H9 (cell line): ENCODE measurements around the gene CYP27A1. TPM values are rescaled to one million over a fixed set of nuclear protein-coding genes. Genes with fewer than 3 reads are reported as not detected.

Source experiments
- DNase-seq: peaks from one replicate; pipeline ENCODE4 v3.0.0-alpha.2; 2017
- H2AFZ ChIP-seq: one replicate; pipeline ENCODE4 v1.6.1; 2013; ENCODE audit warnings: mild to moderate bottlenecking, low read length, control low read depth, moderate library complexity
- H2AK5ac ChIP-seq: 2 replicates; pipeline ENCODE4 v1.6.1; 2013; ENCODE audit warnings: low read length, control low read depth, mixed read lengths; ENCODE audit not compliant: insufficient read length
- H2BK120ac ChIP-seq: one replicate; pipeline ENCODE4 v1.6.1; 2013; ENCODE audit warnings: low read depth, mild to moderate bottlenecking, low read length, control low read depth, inconsistent platforms; ENCODE audit not compliant: poor library complexity, severe bottlenecking
- H2BK12ac ChIP-seq: 2 replicates; pipeline ENCODE4 v1.6.1; 2013; ENCODE audit warnings: low read length, control low read depth, mixed read lengths, low read depth; ENCODE audit not compliant: insufficient read length
- H2BK15ac ChIP-seq: 2 replicates; pipeline ENCODE4 v1.6.1; 2013; ENCODE audit warnings: low read depth, low read length, control low read depth
- H2BK20ac ChIP-seq: one replicate; pipeline ENCODE4 v1.6.1; 2013; ENCODE audit warnings: low read depth, mild to moderate bottlenecking, low read length, control low read depth, inconsistent platforms; ENCODE audit not compliant: poor library complexity, severe bottlenecking
- H2BK5ac ChIP-seq: 2 replicates; pipeline ENCODE4 v1.6.1; 2013; ENCODE audit warnings: low read length, control low read depth, mixed read lengths; ENCODE audit not compliant: insufficient read length
- H3K14ac ChIP-seq: 2 replicates; pipeline ENCODE4 v1.6.1; 2013; ENCODE audit warnings: low read length, control low read depth; ENCODE audit not compliant: insufficient read depth
- H3K18ac ChIP-seq: 2 replicates; pipeline ENCODE4 v1.6.1; 2013; ENCODE audit warnings: low read depth, mild to moderate bottlenecking, mixed read lengths, low read length, control low read depth; ENCODE audit not compliant: insufficient read length
- H3K23ac ChIP-seq: 2 replicates; pipeline ENCODE4 v1.6.1; 2013; ENCODE audit warnings: low read length, control low read depth, mixed read lengths, low read depth; ENCODE audit not compliant: insufficient read length
- H3K23me2 ChIP-seq: 2 replicates; pipeline ENCODE4 v1.6.1; 2013; ENCODE audit warnings: low read depth, mild to moderate bottlenecking, mixed read lengths, low read length, control low read depth; ENCODE audit not compliant: insufficient read length, poor library complexity, severe bottlenecking
- H3K27ac ChIP-seq: 2 replicates; pipeline ENCODE4 v1.5.1; 2013; ENCODE audit warnings: low read length, control low read depth, mixed read lengths, low read depth; ENCODE audit not compliant: insufficient read length
- H3K27me3 ChIP-seq: 2 replicates; pipeline ENCODE4 v1.6.1; 2013; ENCODE audit warnings: low read length, control low read depth, inconsistent platforms; ENCODE audit not compliant: insufficient read depth
- H3K4ac ChIP-seq: 2 replicates; pipeline ENCODE4 v1.6.1; 2013; ENCODE audit warnings: low read depth, mild to moderate bottlenecking, control low read depth, inconsistent platforms, low read length, moderate library complexity
- H3K4me1 ChIP-seq: 2 replicates; pipeline ENCODE4 v1.6.1; 2013; ENCODE audit warnings: low read length, control low read depth, inconsistent platforms; ENCODE audit not compliant: insufficient read depth
- H3K4me2 ChIP-seq: 2 replicates; pipeline ENCODE4 v1.6.1; 2013; ENCODE audit warnings: low read length, control low read depth, mixed read lengths; ENCODE audit not compliant: insufficient read length, insufficient read depth
- H3K56ac ChIP-seq: 2 replicates; pipeline ENCODE4 v1.6.1; 2013; ENCODE audit warnings: low read depth, mild to moderate bottlenecking, mixed read lengths, low read length, control low read depth; ENCODE audit not compliant: insufficient read length
- H3K79me1 ChIP-seq: 2 replicates; pipeline ENCODE4 v1.6.1; 2013; ENCODE audit warnings: low read depth, mild to moderate bottlenecking, moderate library complexity, low read length, control low read depth, inconsistent platforms; ENCODE audit not compliant: insufficient read depth, poor library complexity, severe bottlenecking
- H3K79me2 ChIP-seq: 2 replicates; pipeline ENCODE4 v1.6.1; 2013; ENCODE audit warnings: low read length, control low read depth, inconsistent platforms; ENCODE audit not compliant: insufficient read depth
- H3K9ac ChIP-seq: 2 replicates; pipeline ENCODE4 v1.6.1; 2013; ENCODE audit warnings: low read length, control low read depth, mixed read lengths; ENCODE audit not compliant: insufficient read length; ENCODE audit errors: extremely low read depth
- H3K9me3 ChIP-seq: one replicate; pipeline ENCODE4 v1.6.1; 2013; ENCODE audit warnings: low read depth, low read length, inconsistent platforms; ENCODE audit not compliant: control insufficient read depth
- H3T11ph ChIP-seq: one replicate; pipeline ENCODE4 v1.6.1; 2013; ENCODE audit warnings: mild to moderate bottlenecking, low read length, control low read depth, inconsistent platforms
- H4K20me1 ChIP-seq: one replicate; pipeline ENCODE4 v1.6.1; 2013; ENCODE audit not compliant: control insufficient read depth, insufficient read length, insufficient read depth
- H4K5ac ChIP-seq: 2 replicates; pipeline ENCODE4 v1.6.1; 2013; ENCODE audit warnings: low read depth, mild to moderate bottlenecking, mixed read lengths, low read length, control low read depth; ENCODE audit not compliant: insufficient read length
- H4K8ac ChIP-seq: replicated peaks from 2 replicates; pipeline ENCODE4 v1.6.1; 2013; ENCODE audit warnings: low read length, control low read depth, mixed read lengths, low read depth; ENCODE audit not compliant: insufficient read length
- H4K91ac ChIP-seq: 2 replicates; pipeline ENCODE4 v1.6.1; 2013; ENCODE audit warnings: low read depth, mild to moderate bottlenecking, moderate library complexity, mixed read lengths, low read length, control low read depth; ENCODE audit not compliant: insufficient read length
- H3K27ac Mint-ChIP-seq, 3 experiments: 2 replicates in 2 of 3; 3 replicates in 1 of 3; pipeline ENCODE4 v1.8.0; 2020 to 2021; ENCODE audit warnings: mixed read lengths in 3 of 3, mild to moderate bottlenecking in 1 of 3, moderate library complexity in 1 of 3
- H3K27me3 Mint-ChIP-seq: 2 replicates; pipeline ENCODE4 v1.8.0; 2021; ENCODE audit warnings: low read depth, mild to moderate bottlenecking, moderate library complexity, mixed read lengths
- H3K36me3 Mint-ChIP-seq, 3 experiments: 2 replicates in 2 of 3; 3 replicates in 1 of 3; pipeline ENCODE4 v1.8.0; 2020 to 2021; ENCODE audit warnings: low read depth in 3 of 3, mixed read lengths in 3 of 3; ENCODE audit not compliant: insufficient read depth in 1 of 3
- H3K4me1 Mint-ChIP-seq, 2 experiments: 2 replicates each; pipeline ENCODE4 v1.8.0; 2020; ENCODE audit warnings: mixed read lengths in 2 of 2
- H3K4me3 Mint-ChIP-seq, 2 experiments: 2 replicates in 1 of 2; 3 replicates in 1 of 2; pipeline ENCODE4 v1.8.0; 2020 to 2021; ENCODE audit warnings: mild to moderate bottlenecking in 2 of 2, mixed read lengths in 2 of 2, moderate library complexity in 1 of 2
- H3K9me3 Mint-ChIP-seq, 2 experiments: 2 replicates in 1 of 2; 3 replicates in 1 of 2; pipeline ENCODE4 v1.8.0; 2020; ENCODE audit warnings: mild to moderate bottlenecking in 2 of 2, mixed read lengths in 2 of 2, moderate library complexity in 1 of 2
- WGBS: extraction: QIAGEN DNeasy Blood & Tissue Kit; methylation state at CpG from one replicate; pipeline ENCODE4 v1.1.7; 2013; ENCODE audit warnings: missing lambda C conversion rate, low lambda C conversion rate, mixed read lengths; ENCODE audit not compliant: insufficient read length; ENCODE audit errors: extremely low coverage; 5-methylcytosine and 5-hydroxymethylcytosine counted together
- total RNA-seq: library from RNA; stranded (reverse); gene quantifications from 2 replicates; pipeline ENCODE4 v1.2.1, GENCODE V29; 2021
- TF ChIP-seq, protein P1 (sequence below): fragments of 200-600 bp; sonication (generic); conservative IDR thresholded peaks from 3 replicates; pipeline ENCODE4 v1.8.0; 2021; ENCODE audit warnings: antibody characterized with exemption, mild to moderate bottlenecking

CYP27A1 gene
- total RNA-seq, 1 experiment from 2014 or later: 3.1 TPM

DNA sequence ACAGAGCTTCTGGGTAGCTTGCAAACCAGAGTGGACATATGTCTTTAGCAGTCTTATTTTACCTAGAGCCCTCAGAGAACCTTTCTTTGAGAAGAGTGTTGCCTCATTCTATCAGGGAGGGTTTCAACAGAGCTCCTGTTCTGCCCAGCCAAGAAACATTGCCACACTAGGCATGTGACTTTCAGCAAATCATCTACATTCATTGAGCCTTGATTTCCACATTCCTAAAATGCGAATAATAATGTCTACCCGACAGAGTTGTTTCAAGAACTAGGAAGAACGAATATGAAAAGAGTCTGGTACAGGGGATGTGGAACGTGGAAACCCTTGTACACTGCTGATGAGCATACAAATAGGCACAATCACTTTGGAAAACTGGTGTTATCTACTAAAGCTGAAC lies 57.5 kb downstream of the CYP27A1 start:
- H3K4me1 ChIP-seq: no peaks in the 10 kb centered on the region
- H3K9ac ChIP-seq: no peak overlapping the region
- H3K79me2 ChIP-seq: no peaks in the 10 kb centered on the region
- no peak overlapping the region for H3K56ac ChIP-seq
- H3K27me3 ChIP-seq: no peaks in the 10 kb centered on the region
- no peak overlapping the region for H3K4me2 ChIP-seq
- H3K14ac ChIP-seq: no peak overlapping the region
- no CpG with 5 or more reads among the region's 4 CpGs for WGBS
- H2BK12ac ChIP-seq: no peak overlapping the region
- H3K27ac ChIP-seq: no peak overlapping the region
- DNase-seq: no peak
- no peak overlapping the region for H3K4me3 Mint-ChIP-seq
- H2AFZ ChIP-seq: no peak overlapping the region
- no peak overlapping the region for H3K23ac ChIP-seq
- no peaks in the 10 kb centered on the region for H3K9me3 ChIP-seq
- no peak overlapping the region for H3K27ac Mint-ChIP-seq
- TF ChIP-seq, protein P1, sequence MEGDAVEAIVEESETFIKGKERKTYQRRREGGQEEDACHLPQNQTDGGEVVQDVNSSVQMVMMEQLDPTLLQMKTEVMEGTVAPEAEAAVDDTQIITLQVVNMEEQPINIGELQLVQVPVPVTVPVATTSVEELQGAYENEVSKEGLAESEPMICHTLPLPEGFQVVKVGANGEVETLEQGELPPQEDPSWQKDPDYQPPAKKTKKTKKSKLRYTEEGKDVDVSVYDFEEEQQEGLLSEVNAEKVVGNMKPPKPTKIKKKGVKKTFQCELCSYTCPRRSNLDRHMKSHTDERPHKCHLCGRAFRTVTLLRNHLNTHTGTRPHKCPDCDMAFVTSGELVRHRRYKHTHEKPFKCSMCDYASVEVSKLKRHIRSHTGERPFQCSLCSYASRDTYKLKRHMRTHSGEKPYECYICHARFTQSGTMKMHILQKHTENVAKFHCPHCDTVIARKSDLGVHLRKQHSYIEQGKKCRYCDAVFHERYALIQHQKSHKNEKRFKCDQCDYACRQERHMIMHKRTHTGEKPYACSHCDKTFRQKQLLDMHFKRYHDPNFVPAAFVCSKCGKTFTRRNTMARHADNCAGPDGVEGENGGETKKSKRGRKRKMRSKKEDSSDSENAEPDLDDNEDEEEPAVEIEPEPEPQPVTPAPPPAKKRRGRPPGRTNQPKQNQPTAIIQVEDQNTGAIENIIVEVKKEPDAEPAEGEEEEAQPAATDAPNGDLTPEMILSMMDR: no peak
- H3K18ac ChIP-seq: no peak overlapping the region
- no peak overlapping the region for H2BK20ac ChIP-seq
- H3T11ph ChIP-seq: no peak overlapping the region
- H3K79me1 ChIP-seq: no peaks in the 10 kb centered on the region
- no peak overlapping the region for H2BK15ac ChIP-seq
- no peak overlapping the region for H2BK120ac ChIP-seq
- H4K8ac ChIP-seq: no peak overlapping the region
- H3K23me2 ChIP-seq: no peaks in the 10 kb centered on the region
- H4K20me1 ChIP-seq: no peaks in the 10 kb centered on the region
- peaks cover 18% of the 10 kb centered on the region for H3K27me3 Mint-ChIP-seq
- H4K5ac ChIP-seq: no peak overlapping the region
- 0 out of 4 replicates have a peak, but pooled peaks cover 0 to 3% of the 10 kb centered on the region in 2 experiments for H3K4me1 Mint-ChIP-seq
- H3K9me3 Mint-ChIP-seq: peaks cover 5 to 7% of the 10 kb centered on the region in 2 experiments
- no peaks in the 10 kb centered on the region for H3K36me3 Mint-ChIP-seq
- H4K91ac ChIP-seq: no peak overlapping the region
- no peak overlapping the region for H2AK5ac ChIP-seq
- H3K4ac ChIP-seq: no peak overlapping the region
- H2BK5ac ChIP-seq: no peak overlapping the region
